WTC11 (cell line): ENCODE results near the gene UBAC2. TPM values are rescaled to one million over a fixed set of nuclear protein-coding genes. Genes with fewer than 3 reads are reported as not detected.

Experiments used
- ATAC-seq: fragments of 200-7000 bp; cut with Tn5 transposase; 2 replicates; pipeline ENCODE4 v1.10.0; 2021; ENCODE audit warnings: mild to moderate bottlenecking, moderate library complexity
- CTCF ChIA-PET: fragments of 300-600 bp; sonication (Branson Sonifier 250); formaldehyde crosslinking; loops from one replicate; lab custom pipeline; 2021; ENCODE audit warnings: antibody characterized with exemption; lab: Charles Lee
- POLR2A ChIA-PET: fragments of 350-600 bp; sonication (Branson Sonifier 250); formaldehyde crosslinking; loops from one replicate; lab custom pipeline; 2021; ENCODE audit warnings: antibody characterized with exemption; lab: Charles Lee
- DNase-seq: peaks from one replicate; pipeline ENCODE4 v3.0.0; 2021; ENCODE audit warnings: low spot score
- H3K27ac Mint-ChIP-seq: 2 replicates; pipeline ENCODE4 v1.8.0; 2021; ENCODE audit warnings: mixed read lengths
- H3K27me3 Mint-ChIP-seq: 2 replicates; pipeline ENCODE4 v1.8.0; 2021; ENCODE audit warnings: low read depth, mild to moderate bottlenecking, moderate library complexity, mixed read lengths
- H3K36me3 Mint-ChIP-seq: 2 replicates; pipeline ENCODE4 v1.8.0; 2021; ENCODE audit warnings: mixed read lengths
- H3K4me1 Mint-ChIP-seq: 2 replicates; pipeline ENCODE4 v1.8.0; 2022; ENCODE audit warnings: mixed read lengths
- H3K4me3 Mint-ChIP-seq: 2 replicates; pipeline ENCODE4 v1.8.0; 2021; ENCODE audit warnings: mild to moderate bottlenecking, moderate library complexity, mixed read lengths
- H3K9me3 Mint-ChIP-seq: 2 replicates; pipeline ENCODE4 v1.8.0; 2021; ENCODE audit warnings: mixed read lengths
- AR ChIP-seq: fragments of 250-450 bp; sonication (Bioruptor Pico); IDR thresholded peaks from 2 replicates; pipeline ENCODE4 v1.9.0; 2021; ENCODE audit warnings: mild to moderate bottlenecking
- ATF1 ChIP-seq: sonication (generic); formaldehyde crosslinking; IDR thresholded peaks from 2 replicates; pipeline ENCODE4 v1.8.1; 2023; ENCODE audit warnings: mild to moderate bottlenecking, moderate library complexity, missing genetic modification reagents
- CREB1 ChIP-seq: sonication (generic); formaldehyde crosslinking; IDR thresholded peaks from 2 replicates; pipeline ENCODE4 v1.8.0; 2023; ENCODE audit warnings: mild to moderate bottlenecking, missing genetic modification reagents
- CREM ChIP-seq: sonication (generic); formaldehyde crosslinking; IDR thresholded peaks from 2 replicates; pipeline ENCODE4 v1.8.1; 2022; ENCODE audit warnings: mild to moderate bottlenecking, missing genetic modification reagents, moderate library complexity
- E2F5 ChIP-seq: sonication (generic); formaldehyde crosslinking; IDR thresholded peaks from 2 replicates; pipeline ENCODE4 v1.8.1; 2022; ENCODE audit warnings: mild to moderate bottlenecking, moderate library complexity, missing genetic modification reagents
- ELF4 ChIP-seq: sonication (generic); formaldehyde crosslinking; IDR thresholded peaks from 2 replicates; pipeline ENCODE4 v1.8.1; 2022; ENCODE audit warnings: low read depth, mild to moderate bottlenecking, moderate library complexity, missing genetic modification reagents
- FOXP1 ChIP-seq: sonication (generic); formaldehyde crosslinking; IDR thresholded peaks from 2 replicates; pipeline ENCODE4 v1.8.0; 2022; ENCODE audit warnings: missing genetic modification reagents, mild to moderate bottlenecking, moderate library complexity, borderline replicate concordance
- GRHL2 ChIP-seq: fragments of 250-450 bp; sonication (Bioruptor Pico); IDR thresholded peaks from 2 replicates; pipeline ENCODE4 v1.8.0; 2022; ENCODE audit warnings: mild to moderate bottlenecking, moderate library complexity; ENCODE audit not compliant: insufficient replicate concordance, severe bottlenecking
- GTF2I ChIP-seq: fragments of 250-450 bp; sonication (Bioruptor Pico); conservative IDR thresholded peaks from 2 replicates; pipeline ENCODE4 v1.4.0; 2021; ENCODE audit warnings: mild to moderate bottlenecking
- HMGA2 ChIP-seq: fragments of 250-450 bp; sonication (Bioruptor Pico); IDR thresholded peaks from 2 replicates; pipeline ENCODE4 v1.4.0; 2021; ENCODE audit warnings: mild to moderate bottlenecking, moderate library complexity
- KAT7 ChIP-seq: sonication (generic); formaldehyde crosslinking; IDR thresholded peaks from 2 replicates; pipeline ENCODE4 v1.8.1; 2023; ENCODE audit warnings: missing genetic modification reagents, mild to moderate bottlenecking, borderline replicate concordance
- MXD4 ChIP-seq: fragments of 250-450 bp; sonication (Bioruptor Pico); IDR thresholded peaks from 2 replicates; pipeline ENCODE4 v1.8.0; 2021; ENCODE audit warnings: mild to moderate bottlenecking, moderate library complexity, borderline replicate concordance
- MYBL2 ChIP-seq: sonication (generic); formaldehyde crosslinking; IDR thresholded peaks from 2 replicates; pipeline ENCODE4 v1.8.1; 2023; ENCODE audit warnings: mild to moderate bottlenecking, moderate library complexity, missing genetic modification reagents
- NFE2L1 ChIP-seq: sonication (generic); formaldehyde crosslinking; IDR thresholded peaks from 2 replicates; pipeline ENCODE4 v1.8.1; 2023; ENCODE audit warnings: missing genetic modification reagents
- NFYB ChIP-seq: sonication (generic); formaldehyde crosslinking; conservative IDR thresholded peaks from 2 replicates; pipeline ENCODE4 v1.8.0; 2022; ENCODE audit warnings: low read depth, missing genetic modification reagents
- NR3C1 ChIP-seq: sonication (generic); formaldehyde crosslinking; conservative IDR thresholded peaks from 2 replicates; pipeline ENCODE4 v1.8.1; 2023; ENCODE audit warnings: low read depth, mild to moderate bottlenecking, missing genetic modification reagents
- PRRX2 ChIP-seq: fragments of 250-450 bp; sonication (Bioruptor Pico); IDR thresholded peaks from 2 replicates; pipeline ENCODE4 v1.8.0; 2021; ENCODE audit warnings: mild to moderate bottlenecking
- SMAD3 ChIP-seq: sonication (generic); formaldehyde crosslinking; IDR thresholded peaks from 2 replicates; pipeline ENCODE4 v1.8.0; 2022; ENCODE audit warnings: missing genetic modification reagents, mild to moderate bottlenecking, borderline replicate concordance
- SOX15 ChIP-seq: fragments of 250-450 bp; sonication (Bioruptor Pico); IDR thresholded peaks from 2 replicates; pipeline ENCODE4 v1.9.0; 2021; ENCODE audit warnings: mild to moderate bottlenecking
- SP1 ChIP-seq: sonication (generic); formaldehyde crosslinking; conservative IDR thresholded peaks from 2 replicates; pipeline ENCODE4 v1.8.1; 2022; ENCODE audit warnings: missing genetic modification reagents
- TCF7 ChIP-seq: sonication (generic); formaldehyde crosslinking; IDR thresholded peaks from 2 replicates; pipeline ENCODE4 v1.8.0; 2022; ENCODE audit warnings: mild to moderate bottlenecking, low read depth, missing genetic modification reagents, moderate library complexity
- ZNF671 ChIP-seq: fragments of 250-450 bp; sonication (Bioruptor Pico); IDR thresholded peaks from 2 replicates; pipeline ENCODE4 v1.8.0; 2021; ENCODE audit warnings: mild to moderate bottlenecking
- total RNA-seq: library from RNA; stranded (reverse); gene quantifications from 3 replicates; pipeline ENCODE4 v1.2.3, GENCODE V29; 2021
- TF ChIP-seq, protein P1 (sequence below): fragments of 250-450 bp; sonication (Bioruptor Pico); IDR thresholded peaks from 2 replicates; pipeline ENCODE4 v1.8.0; 2021; ENCODE audit warnings: mild to moderate bottlenecking
- TF ChIP-seq, protein P2 (sequence below): sonication (generic); formaldehyde crosslinking; IDR thresholded peaks from 2 replicates; pipeline ENCODE4 v1.8.0; 2022; ENCODE audit warnings: mild to moderate bottlenecking, missing genetic modification reagents

Gene UBAC2
- total RNA-seq, 1 experiment from 2014 or later, result 64.7 TPM

DNA sequence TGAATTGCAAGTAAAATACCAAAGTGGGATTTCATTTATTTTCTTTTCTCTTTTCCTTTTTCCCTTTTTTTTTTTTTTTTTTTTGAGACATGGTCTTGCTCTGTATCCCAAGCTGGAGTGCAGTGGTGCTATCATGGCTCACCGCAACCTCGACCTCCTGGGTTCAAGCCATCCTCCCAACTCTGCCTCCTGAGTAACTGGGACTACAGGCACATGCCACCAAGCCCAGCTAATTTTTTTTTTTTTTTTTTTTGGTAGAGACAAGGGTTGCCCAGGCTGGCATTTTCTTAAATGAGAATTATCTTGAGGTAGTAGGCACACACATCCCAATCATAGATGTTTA is 175.1 kb downstream of the UBAC2 start:
- Mint-ChIP-seq H3K9me3 (no peaks in the 10 kb centered on the region), H3K36me3 (peaks cover 18% of the 10 kb centered on the region; the same call in 1 of the 2 replicates), H3K27me3 (no peaks in the 10 kb centered on the region), H3K27ac (no peak overlapping the region), H3K4me1 (peaks cover 22% of the 10 kb centered on the region), H3K4me3 (no peak overlapping the region)
- no peak for TF ChIP-seq KAT7 (CRISPR knock-in tag)
- TF ChIP-seq SOX15, result no peak
- no peak for TF ChIP-seq SP1 (CRISPR knock-in tag)
- TF ChIP-seq E2F5 (CRISPR knock-in tag), result no peak
- TF ChIP-seq GTF2I (CRISPR knock-in tag), result no peak
- TF ChIP-seq MYBL2, result no peak
- no peak for TF ChIP-seq NFE2L1 (CRISPR knock-in tag)
- no peak for TF ChIP-seq NFYB
- no peak for TF ChIP-seq CREB1 (CRISPR knock-in tag)
- TF ChIP-seq MXD4 (CRISPR knock-in tag), result no peak
- no peak for ATAC-seq
- POLR2A ChIA-PET, result interaction anchor here (0.7 kb wide), 1 partner anchor 16 kb away, joined by 3 read pairs; no protein-coding TSS in a partner anchor
- no peak for DNase-seq
- CTCF ChIA-PET, result interaction anchor here (1.0 to 1.4 kb wide), 2 partner anchors 11 to 201 kb away, joined by 3 read pairs; no protein-coding TSS in a partner anchor

DNA sequence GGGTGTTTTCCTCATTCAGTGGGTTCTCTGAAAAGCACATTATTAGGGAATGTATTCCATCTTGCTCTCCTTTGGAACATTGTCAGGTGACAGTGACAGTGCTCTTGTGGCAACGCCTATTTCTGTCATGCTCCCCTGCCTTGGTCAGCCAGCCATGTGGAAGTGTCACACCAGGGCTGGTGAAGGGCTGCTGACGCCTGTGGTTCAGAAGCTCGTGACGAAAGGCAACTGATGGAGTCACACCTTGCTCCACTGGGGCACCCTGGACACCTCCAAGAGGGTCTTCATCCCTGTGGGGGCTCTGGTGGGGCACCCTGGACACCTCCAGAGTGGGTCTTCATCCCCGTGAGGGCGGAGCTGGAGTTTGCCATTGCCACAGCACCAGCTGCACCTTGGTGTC is 175.5 kb downstream of the UBAC2 start:
- POLR2A ChIA-PET, result no interaction called here
- ATAC-seq, result no peak

GRCh38 chr13:99376924-99377323 is 176.3 kb downstream of the UBAC2 start:
- ATAC-seq (no peak), DNase-seq (no peak)
- H3K4me3 Mint-ChIP-seq, result no peak overlapping the region
- peaks cover 22% of the 10 kb centered on the region for H3K4me1 Mint-ChIP-seq
- no peaks in the 10 kb centered on the region for H3K27me3 Mint-ChIP-seq
- TF ChIP-seq PRRX2 (CRISPR knock-in tag), result no peak
- TF ChIP-seq CREM (CRISPR knock-in tag), result no peak
- TF ChIP-seq, protein P1, sequence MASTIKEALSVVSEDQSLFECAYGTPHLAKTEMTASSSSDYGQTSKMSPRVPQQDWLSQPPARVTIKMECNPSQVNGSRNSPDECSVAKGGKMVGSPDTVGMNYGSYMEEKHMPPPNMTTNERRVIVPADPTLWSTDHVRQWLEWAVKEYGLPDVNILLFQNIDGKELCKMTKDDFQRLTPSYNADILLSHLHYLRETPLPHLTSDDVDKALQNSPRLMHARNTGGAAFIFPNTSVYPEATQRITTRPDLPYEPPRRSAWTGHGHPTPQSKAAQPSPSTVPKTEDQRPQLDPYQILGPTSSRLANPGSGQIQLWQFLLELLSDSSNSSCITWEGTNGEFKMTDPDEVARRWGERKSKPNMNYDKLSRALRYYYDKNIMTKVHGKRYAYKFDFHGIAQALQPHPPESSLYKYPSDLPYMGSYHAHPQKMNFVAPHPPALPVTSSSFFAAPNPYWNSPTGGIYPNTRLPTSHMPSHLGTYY (CRISPR knock-in tag), result no peak
- TF ChIP-seq SMAD3 (CRISPR knock-in tag), result no peak
- no peak for TF ChIP-seq TCF7 (CRISPR knock-in tag)
- TF ChIP-seq ELF4, result no peak
- no peak for TF ChIP-seq FOXP1
- TF ChIP-seq NR3C1 (CRISPR knock-in tag), result no peak
- ChIA-PET POLR2A (no interaction called here), CTCF (interaction anchor here (1.0 to 1.5 kb wide), 2 partner anchors 10 kb away, joined by 3 to 9 read pairs; no protein-coding TSS in a partner anchor)
- no peak overlapping the region for H3K27ac Mint-ChIP-seq
- no peaks in the 10 kb centered on the region for H3K9me3 Mint-ChIP-seq
- H3K36me3 Mint-ChIP-seq, result peaks cover 22% of the 10 kb centered on the region; the same call in 1 of the 2 replicates

More for the DNA sequence above, 175.5 kb downstream of the UBAC2 start:
- Mint-ChIP-seq H3K27me3 (no peaks in the 10 kb centered on the region), H3K27ac (no peak overlapping the region), H3K4me3 (no peak overlapping the region), H3K4me1 (peaks cover 22% of the 10 kb centered on the region)
- DNase-seq, result no peak
- TF ChIP-seq NFE2L1 (CRISPR knock-in tag) (no peak), E2F5 (CRISPR knock-in tag) (no peak), ATF1 (CRISPR knock-in tag) (no peak), GRHL2 (CRISPR knock-in tag) (no peak), HMGA2 (CRISPR knock-in tag) (no peak), ZNF671 (CRISPR knock-in tag) (no peak), AR (CRISPR knock-in tag) (no peak), CREB1 (CRISPR knock-in tag) (no peak), PRRX2 (CRISPR knock-in tag) (no peak)
- TF ChIP-seq, protein P2, sequence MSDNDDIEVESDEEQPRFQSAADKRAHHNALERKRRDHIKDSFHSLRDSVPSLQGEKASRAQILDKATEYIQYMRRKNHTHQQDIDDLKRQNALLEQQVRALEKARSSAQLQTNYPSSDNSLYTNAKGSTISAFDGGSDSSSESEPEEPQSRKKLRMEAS (CRISPR knock-in tag), result no peak
- TF ChIP-seq, all 79 proteins: peak for 0
- Mint-ChIP-seq H3K9me3 (no peaks in the 10 kb centered on the region), H3K36me3 (peaks cover 22% of the 10 kb centered on the region; the same call in 1 of the 2 replicates)
- CTCF ChIA-PET, result interaction anchor here (1.0 to 1.5 kb wide), 3 partner anchors 9 to 201 kb away, joined by 3 to 9 read pairs (median 3); no protein-coding TSS in a partner anchor
